HepG2 (cell line): ENCODE results near the gene ACSM3. TPM values are rescaled to one million over a fixed set of nuclear protein-coding genes. Genes with fewer than 3 reads are reported as not detected.

Experiments used
- BCL3 ChIP-seq: sonication (generic); formaldehyde crosslinking; IDR thresholded peaks from 2 replicates; pipeline ENCODE4 v1.5.1; 2020; ENCODE audit warnings: mild to moderate bottlenecking, missing genetic modification reagents, moderate library complexity
- CSRNP2 ChIP-seq: sonication (generic); formaldehyde crosslinking; conservative IDR thresholded peaks from 2 replicates; pipeline ENCODE4 v1.8.0; 2022; ENCODE audit warnings: low read depth, missing genetic modification reagents
- DMAP1 ChIP-seq: IDR thresholded peaks from 2 replicates; pipeline ENCODE4 v1.6.1; 2016
- ETV6 ChIP-seq: sonication (generic); formaldehyde crosslinking; conservative IDR thresholded peaks from 2 replicates; pipeline ENCODE4 v1.4.0; 2020; ENCODE audit warnings: missing genetic modification reagents
- KDM5B ChIP-seq: sonication (generic); formaldehyde crosslinking; IDR thresholded peaks from 2 replicates; pipeline ENCODE4 v1.4.0; 2020; ENCODE audit warnings: missing genetic modification reagents, mild to moderate bottlenecking, borderline replicate concordance
- NR2F1 ChIP-seq, 2 experiments: fragments of 450-650 bp in 1 of 2; formaldehyde crosslinking in 1 of 2; IDR thresholded peaks; 2 replicates each; pipeline versions ENCODE4 v1.5.0 to v1.6.1; 2016 to 2020; ENCODE audit warnings: mild to moderate bottlenecking in 1 of 2, missing compliant biosample characterization in 1 of 2, missing genetic modification reagents in 1 of 2, moderate library complexity in 1 of 2
- PREB ChIP-seq: sonication (generic); formaldehyde crosslinking; IDR thresholded peaks from 2 replicates; pipeline ENCODE4 v1.4.0; 2020; ENCODE audit warnings: missing genetic modification reagents
- RFX1 ChIP-seq: fragments of 450-650 bp; IDR thresholded peaks from 2 replicates; pipeline ENCODE4 v1.6.1; 2017
- SMC3 ChIP-seq: IDR thresholded peaks from 2 replicates; pipeline ENCODE4 v1.6.1; 2011; ENCODE audit warnings: low read length, improper control_type of control experiment
- SNAPC4 ChIP-seq: sonication (generic); formaldehyde crosslinking; IDR thresholded peaks from 2 replicates; pipeline ENCODE4 v1.4.0; 2020; ENCODE audit warnings: mild to moderate bottlenecking, missing genetic modification reagents
- SP5 ChIP-seq: IDR thresholded peaks from 2 replicates; pipeline ENCODE4 v1.6.1; 2016; ENCODE audit warnings: low read depth, borderline replicate concordance
- TIGD3 ChIP-seq: sonication (generic); formaldehyde crosslinking; IDR thresholded peaks from 2 replicates; pipeline ENCODE4 v1.5.1; 2020; ENCODE audit warnings: mild to moderate bottlenecking, missing genetic modification reagents, borderline replicate concordance
- ZBTB1 ChIP-seq: sonication (generic); formaldehyde crosslinking; IDR thresholded peaks from 2 replicates; pipeline ENCODE4 v1.4.0; 2020; ENCODE audit warnings: missing genetic modification reagents, borderline replicate concordance
- ZBTB7B ChIP-seq: sonication (generic); formaldehyde crosslinking; IDR thresholded peaks from 2 replicates; pipeline ENCODE4 v1.4.0; 2020; ENCODE audit warnings: missing genetic modification reagents
- ZNF382 ChIP-seq: sonication (generic); formaldehyde crosslinking; IDR thresholded peaks from 2 replicates; pipeline ENCODE4 v1.5.0; 2020; ENCODE audit warnings: missing genetic modification reagents, mild to moderate bottlenecking, borderline replicate concordance
- ZNF564 ChIP-seq: sonication (generic); formaldehyde crosslinking; IDR thresholded peaks from 2 replicates; pipeline ENCODE4 v1.8.1; 2023; ENCODE audit warnings: mild to moderate bottlenecking, missing genetic modification reagents
- ZNF598 ChIP-seq: sonication (generic); formaldehyde crosslinking; IDR thresholded peaks from 2 replicates; pipeline ENCODE4 v1.5.1; 2020; ENCODE audit warnings: mild to moderate bottlenecking, missing genetic modification reagents, borderline replicate concordance
- ZNF773 ChIP-seq: sonication (generic); formaldehyde crosslinking; IDR thresholded peaks from 2 replicates; pipeline ENCODE4 v1.4.0; 2020; ENCODE audit warnings: missing genetic modification reagents, borderline replicate concordance
- ZNF839 ChIP-seq: sonication (generic); formaldehyde crosslinking; IDR thresholded peaks from 2 replicates; pipeline ENCODE4 v1.4.0; 2020; ENCODE audit warnings: missing genetic modification reagents, mild to moderate bottlenecking, borderline replicate concordance
- ZSCAN22 ChIP-seq: sonication (generic); formaldehyde crosslinking; IDR thresholded peaks from 2 replicates; pipeline ENCODE4 v1.4.0; 2020; ENCODE audit warnings: mild to moderate bottlenecking, missing genetic modification reagents
- polyA plus RNA-seq, 8 experiments: library from polyadenylated mRNA; depleted of rRNA in 3 of 8; stranded (reverse) in 7 of 8; unstranded in 1 of 8; fragments of >200 nt; fragmentation: Illumina TruSeq in 4 of 8; extraction: Trizol in 4 of 8; gene quantifications; 2 replicates each; pipeline versions ENCODE4 v1.2.1 to v1.2.3, GENCODE V29; 2011 to 2016; ENCODE audit warnings: low read depth in 4 of 8, missing spikeins in 1 of 8, mixed read lengths in 1 of 8; ENCODE audit not compliant: insufficient read depth in 1 of 8
- total RNA-seq, 5 experiments: library from RNA; depleted of rRNA; stranded (reverse); fragments of >200 nt; fragmentation: Illumina TruSeq; extraction: Trizol; gene quantifications; 2 replicates each; pipeline ENCODE4 v1.2.3, GENCODE V29; 2016; ENCODE audit warnings: low read depth in 1 of 5

The ACSM3 gene
- total and polyA plus RNA-seq, 2 of the 13 experiments (the other 11 are each of a cell fraction or from before 2014, with no cell fraction given) = 74.0 to 108 TPM

- TF ChIP-seq DMAP1 (CRISPR knock-in tag) (no peak), KDM5B (CRISPR knock-in tag) (peak; percentile 41; the same call in 1 of the 2 replicates), ZNF839 (CRISPR knock-in tag) (no peak), BCL3 (CRISPR knock-in tag) (peak; percentile 58; the same call in 1 of the 2 replicates), RFX1 (no peak), CSRNP2 (CRISPR knock-in tag) (no peak), TIGD3 (no peak), ZBTB1 (CRISPR knock-in tag) (no peak), PREB (no peak), NR2F1 (CRISPR knock-in tag; IDR thresholded peaks at IDR 0.05) (no peak), ZNF598 (CRISPR knock-in tag) (no peak), SP5 (CRISPR knock-in tag) (no peak), ZNF564 (CRISPR knock-in tag) (no peak), SNAPC4 (no peak), ZBTB7B (CRISPR knock-in tag) (no peak), ETV6 (no peak), ZSCAN22 (CRISPR knock-in tag) (no peak), SMC3 (peak; percentile 74), ZNF773 (CRISPR knock-in tag) (no peak), ZNF382 (CRISPR knock-in tag) (no peak)
Measured at GRCh38 chr16:20774703-20775362, 11.0 kb downstream of the ACSM3 start (continued).
